PFSK-1 (cell line): Measurements from ENCODE around the gene KCNE1.

Experiments used
- SIN3A ChIP-seq: IDR thresholded peaks from 2 replicates; pipeline ENCODE4 v1.6.1; 2012; ENCODE audit warnings: mild to moderate bottlenecking, low read length, moderate library complexity, borderline replicate concordance; ENCODE audit not compliant: insufficient read depth
- TF ChIP-seq, protein P1 (sequence below), 2 experiments: IDR thresholded peaks; 2 replicates each; pipeline versions ENCODE4 v1.6.1 to v1.8.0; 2011 to 2012; ENCODE audit warnings: low read depth in 2 of 2, low read length in 2 of 2, control low read depth in 1 of 2, inconsistent platforms in 1 of 2, mild to moderate bottlenecking in 1 of 2, moderate library complexity in 1 of 2; ENCODE audit not compliant: insufficient read depth in 1 of 2

DNA sequence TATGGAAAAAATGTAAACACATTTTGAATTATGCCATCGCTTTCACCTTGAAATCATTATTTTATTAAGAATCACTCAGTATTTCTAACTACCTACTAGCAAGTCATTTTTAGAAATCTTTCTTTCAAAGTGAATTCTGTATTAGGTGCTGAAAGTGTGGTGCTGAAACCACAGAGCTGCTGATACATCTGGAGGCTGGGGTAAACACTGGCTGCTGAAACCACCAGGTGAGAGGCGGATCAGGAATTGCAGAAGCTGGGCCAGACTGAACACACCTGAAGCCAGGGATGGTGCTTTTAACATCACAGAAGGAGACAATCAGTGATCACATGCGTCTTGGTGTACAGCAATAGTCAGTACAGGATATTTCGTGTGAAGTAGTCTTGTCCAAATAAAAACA is 42.2 kb upstream of the KCNE1 start:
- TF ChIP-seq, protein P1, sequence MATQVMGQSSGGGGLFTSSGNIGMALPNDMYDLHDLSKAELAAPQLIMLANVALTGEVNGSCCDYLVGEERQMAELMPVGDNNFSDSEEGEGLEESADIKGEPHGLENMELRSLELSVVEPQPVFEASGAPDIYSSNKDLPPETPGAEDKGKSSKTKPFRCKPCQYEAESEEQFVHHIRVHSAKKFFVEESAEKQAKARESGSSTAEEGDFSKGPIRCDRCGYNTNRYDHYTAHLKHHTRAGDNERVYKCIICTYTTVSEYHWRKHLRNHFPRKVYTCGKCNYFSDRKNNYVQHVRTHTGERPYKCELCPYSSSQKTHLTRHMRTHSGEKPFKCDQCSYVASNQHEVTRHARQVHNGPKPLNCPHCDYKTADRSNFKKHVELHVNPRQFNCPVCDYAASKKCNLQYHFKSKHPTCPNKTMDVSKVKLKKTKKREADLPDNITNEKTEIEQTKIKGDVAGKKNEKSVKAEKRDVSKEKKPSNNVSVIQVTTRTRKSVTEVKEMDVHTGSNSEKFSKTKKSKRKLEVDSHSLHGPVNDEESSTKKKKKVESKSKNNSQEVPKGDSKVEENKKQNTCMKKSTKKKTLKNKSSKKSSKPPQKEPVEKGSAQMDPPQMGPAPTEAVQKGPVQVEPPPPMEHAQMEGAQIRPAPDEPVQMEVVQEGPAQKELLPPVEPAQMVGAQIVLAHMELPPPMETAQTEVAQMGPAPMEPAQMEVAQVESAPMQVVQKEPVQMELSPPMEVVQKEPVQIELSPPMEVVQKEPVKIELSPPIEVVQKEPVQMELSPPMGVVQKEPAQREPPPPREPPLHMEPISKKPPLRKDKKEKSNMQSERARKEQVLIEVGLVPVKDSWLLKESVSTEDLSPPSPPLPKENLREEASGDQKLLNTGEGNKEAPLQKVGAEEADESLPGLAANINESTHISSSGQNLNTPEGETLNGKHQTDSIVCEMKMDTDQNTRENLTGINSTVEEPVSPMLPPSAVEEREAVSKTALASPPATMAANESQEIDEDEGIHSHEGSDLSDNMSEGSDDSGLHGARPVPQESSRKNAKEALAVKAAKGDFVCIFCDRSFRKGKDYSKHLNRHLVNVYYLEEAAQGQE (IDR thresholded peaks at IDR 0.05; ENCODE audit: insufficient read depth in 1 of 2, low read depth in 2 of 2, low read length in 2 of 2), result no peak
- TF ChIP-seq SIN3A, result no peak
